NCI-H345 treated with DMSO at 0.1 percent for 48 hours (cell line): ENCODE data around the gene CHP2.
"Not testable (repeated sequence)": the region's sequence is repeated elsewhere in the genome, so short reads cannot be mapped to it uniquely, and the experiment has no call there.

Experiments
- DNase-seq: peaks from one replicate; lab custom pipeline; 2025; ENCODE audit not compliant: unreplicated experiment; lab: John Stamatoyannopoulos, UW

Gene CHP2

GRCh38 chr16:23754594-23755483 is at the start of gene CHP2:
CHP2 (plus strand) TSS chr16:23755026; CDS start chr16:23755050, 24 bp downstream.
- DNase-seq, result no peak

DNA sequence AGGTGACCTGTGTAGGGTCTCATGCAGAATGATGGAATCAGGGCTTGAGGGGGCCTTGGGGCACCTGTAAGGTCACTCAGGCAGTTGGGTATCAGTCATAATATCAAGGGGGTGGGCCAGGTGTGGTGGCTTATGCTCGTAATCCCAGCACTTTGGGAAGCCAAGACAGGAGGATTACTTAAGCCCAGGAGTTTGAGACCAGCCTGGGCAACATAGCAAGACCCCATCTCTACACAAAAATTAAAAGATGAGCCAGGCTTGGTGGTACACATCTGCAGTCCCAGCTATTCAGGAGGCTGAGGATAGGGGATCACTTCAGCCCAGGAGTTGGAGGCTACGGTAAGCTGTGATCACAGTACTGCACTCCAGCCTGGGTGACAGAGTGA is 49.3 kb upstream of the CHP2 start:
- no peak for DNase-seq

- no peak for DNase-seq
These were observed 48.4 kb upstream of the CHP2 start for GRCh38 chr16:23706439-23706838.

DNA sequence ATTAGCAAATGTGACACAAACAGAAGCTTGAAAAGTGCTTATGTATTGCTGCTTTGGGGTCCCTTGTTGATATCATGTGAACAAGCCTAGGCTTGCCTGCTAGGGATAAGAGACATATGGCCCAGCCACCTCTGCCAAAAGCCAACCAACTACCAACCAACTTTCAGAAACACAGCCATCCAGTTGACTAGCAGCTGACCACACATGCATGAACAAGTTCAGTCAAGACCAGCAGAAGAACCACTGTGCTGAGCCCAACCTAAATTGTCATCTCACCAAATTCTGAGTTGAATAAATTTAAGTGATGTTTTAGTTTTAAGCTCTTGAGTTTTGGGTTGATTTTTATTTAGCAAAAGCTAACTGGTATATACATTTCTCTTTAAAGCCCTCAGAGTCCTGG is 45.3 kb upstream of the CHP2 start:
- DNase-seq, result no peak

DNA sequence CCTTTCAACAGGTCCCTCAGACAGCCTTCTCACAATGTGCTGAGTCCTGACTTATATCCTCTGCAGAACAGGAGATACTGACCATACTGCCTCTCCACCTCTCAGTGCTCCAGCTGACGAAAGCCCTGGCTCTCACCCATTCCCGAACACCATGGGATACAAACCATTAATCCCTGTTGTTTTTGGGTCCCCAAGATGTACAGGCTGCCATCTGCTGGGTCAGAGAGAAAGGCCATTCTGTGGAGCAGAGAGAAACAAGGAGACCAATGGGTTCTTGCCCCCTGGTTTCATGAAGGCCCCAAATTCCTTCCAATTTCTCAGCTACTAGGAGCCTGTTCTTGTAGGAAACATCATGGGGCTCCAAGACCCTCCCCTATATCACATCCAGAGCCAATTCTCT is 44.8 kb upstream of the CHP2 start:
- no peak for DNase-seq

- DNase-seq, result no peak
These were observed 44.3 kb upstream of the CHP2 start for GRCh38 chr16:23710504-23710903.

DNA sequence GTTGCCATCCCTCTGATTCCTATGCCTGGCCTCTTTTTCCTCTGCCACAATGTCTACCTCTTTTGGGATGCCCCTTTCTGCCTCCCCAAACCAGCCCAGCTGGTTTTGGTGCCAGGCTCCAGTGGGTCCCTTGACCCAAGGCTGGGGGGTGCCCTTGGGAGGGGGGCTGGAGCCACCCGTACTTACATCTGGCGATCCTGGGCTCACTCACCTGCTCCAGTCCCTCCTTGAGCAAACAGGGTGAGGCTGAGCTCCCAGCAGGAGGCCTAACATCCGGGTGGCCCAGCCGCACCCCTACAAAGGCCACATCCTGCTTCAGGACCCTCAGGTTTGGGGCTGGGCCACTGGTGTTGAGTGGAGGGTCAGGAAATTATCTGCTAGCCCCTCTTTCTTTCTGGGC is 43.0 kb upstream of the CHP2 start:
- DNase-seq, result no peak

GRCh38 chr16:23712976-23713375 is 41.9 kb upstream of the CHP2 start, which contains the start of gene ERN2:
ERN2 (minus strand) TSS chr16:23713222; CDS start chr16:23713187, 35 bp downstream.
- no peak for DNase-seq

GRCh38 chr16:23716484-23716883 is 38.3 kb upstream of the CHP2 start:
- DNase-seq, result no peak

DNA sequence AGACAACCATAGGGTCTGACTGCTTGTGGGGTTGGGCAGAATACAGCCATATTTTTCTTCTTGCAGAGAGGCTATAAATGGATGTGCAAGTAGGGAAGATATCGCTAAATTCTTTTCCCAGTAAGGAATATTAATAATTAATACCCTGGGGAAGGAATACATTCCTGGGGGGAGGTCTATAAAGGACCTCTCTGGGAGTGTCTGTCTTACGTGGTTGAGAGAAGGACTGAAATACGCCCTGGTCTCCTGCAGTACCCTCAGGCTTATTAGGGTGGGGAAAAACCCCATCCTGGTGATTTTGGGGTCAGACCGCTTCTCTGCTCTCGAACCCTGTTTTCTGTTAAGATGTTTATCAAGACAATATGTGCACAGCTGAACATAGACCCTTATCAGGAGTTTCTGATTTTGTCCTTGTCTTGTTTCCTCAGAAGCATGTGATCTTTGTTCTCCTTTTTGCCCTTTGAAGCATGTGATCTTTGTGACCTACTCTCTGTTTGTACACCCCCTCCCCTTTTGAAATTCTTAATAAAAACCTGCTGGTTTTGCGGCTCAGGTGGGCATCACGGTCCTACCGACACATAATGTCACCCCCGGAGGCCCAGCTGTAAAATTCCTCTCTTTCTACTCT is 32.1 kb upstream of the CHP2 start:
- DNase-seq, result not testable (repeated sequence)

DNA sequence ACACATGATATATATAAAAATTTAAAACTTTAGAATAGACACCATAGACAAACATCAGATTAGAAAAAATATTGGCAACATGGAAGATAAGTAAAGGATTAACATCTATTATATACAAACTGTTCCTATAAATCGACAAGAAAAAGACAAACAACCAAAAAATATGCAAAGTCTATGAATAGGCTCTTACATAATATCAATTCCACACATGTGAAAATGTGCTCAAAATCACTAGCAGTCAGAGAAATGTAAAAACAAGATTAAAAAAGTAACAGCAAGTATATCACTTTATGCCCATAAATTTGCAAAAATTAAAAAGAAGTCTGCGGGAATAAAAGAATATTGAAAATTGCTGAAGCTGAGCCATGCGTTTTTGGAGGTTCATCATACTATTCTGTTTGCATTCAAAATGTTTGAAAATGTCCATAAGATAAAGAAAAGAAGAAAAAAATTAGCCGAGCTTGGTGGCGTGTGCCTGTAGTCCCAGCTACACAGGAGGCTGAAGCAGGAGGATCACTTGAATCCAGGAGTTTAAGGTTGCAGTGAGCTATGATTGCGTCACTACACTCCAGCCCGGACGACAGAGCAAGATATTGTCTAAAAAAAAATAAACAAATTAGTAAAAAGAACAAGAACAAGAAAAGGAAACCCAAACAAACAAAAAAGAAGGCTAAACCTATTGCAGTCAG is 30.6 kb upstream of the CHP2 start:
- no peak for DNase-seq

DNA sequence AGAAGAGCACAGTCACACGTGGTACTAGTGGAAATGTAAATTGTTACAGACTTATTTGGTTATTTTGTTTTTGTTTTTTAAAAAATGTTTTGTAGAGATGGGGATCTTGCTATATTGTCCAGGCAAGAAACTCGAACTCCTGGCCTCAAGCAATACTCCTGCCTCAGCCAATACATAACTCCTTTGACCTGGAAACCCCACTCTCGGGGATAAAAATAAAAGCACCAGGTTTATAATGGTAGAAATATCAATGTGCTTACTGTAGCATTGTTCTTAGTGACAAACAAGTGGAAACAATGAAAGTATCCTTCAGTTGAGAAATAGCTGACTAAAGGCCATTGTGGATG is 30.1 kb upstream of the CHP2 start:
- DNase-seq, result no peak

DNA sequence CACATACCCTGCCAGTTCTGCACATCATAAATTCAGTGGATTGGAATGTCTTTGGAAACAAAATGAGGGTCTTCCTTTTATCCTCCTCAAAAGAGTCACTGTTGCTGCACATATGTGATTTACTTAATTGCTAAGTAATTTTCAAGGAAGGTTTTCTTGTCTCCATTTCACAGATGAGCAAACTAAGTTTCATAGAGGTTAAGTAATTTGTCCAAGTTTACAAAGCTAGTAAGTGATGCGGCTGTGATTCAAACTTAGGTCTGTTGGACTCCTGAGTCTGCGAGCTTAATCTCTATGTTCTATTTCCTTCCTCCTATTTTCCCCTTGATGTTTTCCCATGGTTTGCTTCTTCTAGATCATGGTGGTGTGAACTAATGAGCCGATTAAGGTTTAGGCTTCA is 28.1 kb upstream of the CHP2 start:
- DNase-seq, result no peak

- no peak for DNase-seq
These were observed 26.7 kb upstream of the CHP2 start for GRCh38 chr16:23728112-23728477.

GRCh38 chr16:23729503-23730424 is 25.1 kb upstream of the CHP2 start:
- no peak for DNase-seq

DNA sequence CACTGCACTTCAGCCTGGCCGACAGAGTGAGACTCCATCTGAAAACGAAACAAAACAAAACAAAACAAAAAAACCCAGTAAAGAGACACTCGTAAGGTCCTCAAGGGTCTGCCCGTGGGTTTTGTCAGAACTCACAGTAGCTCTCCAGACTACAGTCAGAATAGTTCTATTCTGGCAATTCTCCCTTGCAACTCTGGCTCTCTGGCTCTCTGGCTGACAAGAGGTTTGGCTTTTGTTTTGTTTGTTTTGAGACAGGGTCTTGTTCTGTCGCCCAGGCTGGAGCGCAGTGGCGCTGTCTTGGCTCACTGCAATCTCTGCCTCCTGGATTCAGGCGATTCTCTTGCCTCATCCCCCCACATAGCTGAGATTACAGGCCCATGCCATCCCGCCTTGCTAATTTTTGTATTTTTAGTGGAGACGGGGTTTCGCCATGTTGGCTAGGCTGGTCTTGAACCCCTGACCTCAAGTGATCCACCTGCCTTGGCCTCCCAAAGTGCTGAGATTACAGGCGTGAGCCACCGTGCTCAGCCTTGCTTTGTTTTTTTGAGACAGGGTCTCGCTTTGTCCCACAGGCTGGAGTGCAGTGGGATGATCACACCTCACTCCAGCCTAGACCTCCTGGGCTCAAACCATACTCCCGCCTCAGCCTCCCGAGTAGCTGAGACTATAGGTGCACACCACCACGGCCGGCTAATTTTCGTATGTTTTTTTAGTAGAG is 20.5 kb upstream of the CHP2 start:
- no peak for DNase-seq

DNA sequence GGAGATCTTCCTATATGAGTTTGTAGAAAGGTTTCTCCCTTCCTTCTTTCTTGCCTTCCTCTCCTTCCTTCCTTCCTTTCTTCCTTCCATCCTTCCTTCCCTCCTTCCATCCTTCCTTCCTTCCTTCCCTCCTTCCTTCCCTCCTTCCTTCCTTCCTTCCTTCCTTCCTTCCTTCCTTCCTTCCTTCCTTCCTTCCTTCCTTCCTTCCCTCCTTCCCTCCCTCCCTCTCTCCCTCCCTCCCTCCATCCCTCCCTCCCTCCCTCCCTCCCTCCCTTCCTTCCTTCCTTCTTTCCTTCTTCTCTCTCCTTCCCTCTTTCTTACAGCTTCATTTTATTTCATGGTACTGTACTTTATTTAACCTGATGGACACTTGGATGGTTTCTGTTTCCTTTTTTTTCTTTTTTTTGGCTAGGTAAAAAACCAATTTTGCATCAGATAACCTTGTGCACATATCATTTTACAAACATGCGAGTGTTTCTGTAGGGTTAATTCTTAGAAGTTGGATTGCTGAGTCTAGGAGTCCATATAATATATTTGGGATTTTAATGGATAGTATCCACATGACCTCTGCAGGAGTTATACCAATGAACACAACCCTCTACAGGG is 17.3 kb upstream of the CHP2 start:
- DNase-seq, result not testable (repeated sequence)

GRCh38 chr16:23739516-23739915 is 15.3 kb upstream of the CHP2 start:
- DNase-seq, result no peak

DNA sequence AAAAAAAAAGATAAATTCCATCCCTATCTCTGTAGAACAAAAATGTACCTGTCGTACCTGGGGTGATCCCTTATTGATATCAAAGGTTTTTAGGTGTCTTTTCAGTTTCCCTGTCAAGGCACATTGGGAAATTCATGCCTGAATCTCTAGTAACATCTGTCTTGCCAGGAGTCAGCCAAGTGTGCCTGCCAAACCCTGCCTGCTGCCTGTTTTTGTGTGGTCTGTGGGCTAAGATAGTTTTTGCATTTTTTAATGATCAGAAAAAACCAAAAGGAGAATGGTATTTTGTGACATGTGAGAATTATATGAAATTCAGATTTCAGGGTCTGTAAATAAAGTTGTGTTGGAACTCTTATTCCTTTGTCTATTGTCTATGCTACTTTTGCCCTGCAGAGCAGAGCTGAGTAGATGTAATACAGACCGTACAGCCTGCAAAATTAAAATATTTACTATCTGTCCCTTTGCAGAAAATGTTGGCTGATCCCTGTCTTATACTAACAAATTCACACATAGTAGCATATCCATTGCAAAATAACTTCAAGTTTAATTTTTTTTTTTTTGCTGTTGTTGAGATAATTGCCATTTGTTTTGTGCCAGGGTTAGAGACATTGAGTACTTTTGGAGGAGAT is 13.0 kb upstream of the CHP2 start:
- DNase-seq, result no peak
